Neural cell (in vitro differentiated cells): Measurements from ENCODE around the gene ZFYVE28. TPM values are rescaled to one million over a fixed set of nuclear protein-coding genes. Genes with fewer than 3 reads are reported as not detected.
A peak's percentile ranks its signal among the peaks of the same experiment; 100 is the strongest.

ENCODE experiments used
- H2AFZ ChIP-seq: fragments of 200-600, 300-800 bp; sonication (generic), shearing (Covaris generic); 2 replicates; pipeline ENCODE4 v1.6.0; 2014; ENCODE audit warnings: low read depth, mild to moderate bottlenecking, antibody characterized with exemption, low read length, moderate library complexity
- H3F3A ChIP-seq: fragments of 200-600 bp; shearing (Covaris generic); 2 replicates; pipeline ENCODE4 v1.6.1; 2016; ENCODE audit warnings: mild to moderate bottlenecking, moderate library complexity, mixed read lengths, antibody characterized with exemption, low read length; ENCODE audit not compliant: insufficient read depth, poor library complexity, severe bottlenecking
- H3K27ac ChIP-seq: fragments of 200-600, 300-800 bp; sonication (generic), shearing (Covaris generic); 2 replicates; pipeline ENCODE4 v1.5.1; 2014; ENCODE audit warnings: mild to moderate bottlenecking, low read length, moderate library complexity
- H3K27me3 ChIP-seq: fragments of 300-800, 200-600 bp; sonication (generic), shearing (Covaris generic); 2 replicates; pipeline ENCODE4 v1.6.0; 2014; ENCODE audit warnings: mild to moderate bottlenecking, low read depth, low read length, moderate library complexity; ENCODE audit not compliant: insufficient read depth
- H3K36me3 ChIP-seq: fragments of 300-800, 200-600 bp; sonication (generic), shearing (Covaris generic); 2 replicates; pipeline ENCODE4 v1.5.1; 2014; ENCODE audit warnings: mild to moderate bottlenecking, antibody characterized with exemption, low read length, moderate library complexity; ENCODE audit not compliant: insufficient read depth
- H3K4me2 ChIP-seq: fragments of 300-800, 200-600 bp; sonication (generic), shearing (Covaris generic); 2 replicates; pipeline ENCODE4 v1.6.0; 2014; ENCODE audit warnings: mild to moderate bottlenecking, low read length
- H3K4me3 ChIP-seq: fragments of 300-800, 200-600 bp; sonication (generic), shearing (Covaris generic); 2 replicates; pipeline ENCODE4 v1.5.1; 2014; ENCODE audit warnings: mild to moderate bottlenecking, low read length, moderate library complexity
- H3K79me2 ChIP-seq: fragments of 200-600 bp; shearing (Covaris generic); replicated peaks from 2 replicates; pipeline ENCODE4 v1.6.0; 2014; ENCODE audit warnings: mild to moderate bottlenecking, low read length, moderate library complexity; ENCODE audit not compliant: insufficient read depth
- H3K9ac ChIP-seq: fragments of 300-800, 200-600 bp; sonication (generic), shearing (Covaris generic); 2 replicates; pipeline ENCODE4 v1.6.1; 2016; ENCODE audit warnings: mild to moderate bottlenecking, low read length, mixed read lengths
- H3K9me2 ChIP-seq: fragments of 200-600 bp; shearing (Covaris generic); 2 replicates; pipeline ENCODE4 v1.6.1; 2016; ENCODE audit warnings: mild to moderate bottlenecking, low read length, mixed read lengths; ENCODE audit not compliant: insufficient read depth
- H3K9me3 ChIP-seq: fragments of 200-600, 300-800 bp; sonication (generic), shearing (Covaris generic); 2 replicates; pipeline ENCODE4 v1.6.1; 2016; ENCODE audit warnings: mild to moderate bottlenecking, mixed run types, low read length, moderate library complexity, mixed read lengths
- H4K20me1 ChIP-seq: fragments of 200-600 bp; shearing (Covaris generic); 2 replicates; pipeline ENCODE4 v1.6.1; 2016; ENCODE audit warnings: mild to moderate bottlenecking, mixed run types; ENCODE audit not compliant: insufficient read depth
- EP300 ChIP-seq: fragments of 450-650 bp; conservative IDR thresholded peaks from 2 replicates; pipeline ENCODE4 v1.6.1; 2014; ENCODE audit warnings: antibody characterized with exemption, mild to moderate bottlenecking, moderate library complexity; ENCODE audit not compliant: poor library complexity, severe bottlenecking
- EZH2 ChIP-seq: fragments of 200-600, 300-800 bp; shearing (Covaris generic), sonication (generic); IDR thresholded peaks from 2 replicates; pipeline ENCODE4 v1.6.1; 2014; ENCODE audit warnings: antibody characterized with exemption, low read length, borderline replicate concordance, mild to moderate bottlenecking; ENCODE audit not compliant: insufficient read depth, poor library complexity, severe bottlenecking
- MXI1 ChIP-seq: fragments of 450-650 bp; conservative IDR thresholded peaks from 2 replicates; pipeline ENCODE4 v1.6.1; 2014; ENCODE audit warnings: antibody characterized with exemption, mild to moderate bottlenecking; ENCODE audit not compliant: poor library complexity, severe bottlenecking
- POLR2AphosphoS5 ChIP-seq: IDR thresholded peaks from 2 replicates; pipeline ENCODE4 v1.6.1; 2012
- RAD21 ChIP-seq: fragments of 450-650 bp; conservative IDR thresholded peaks from 2 replicates; pipeline ENCODE4 v1.6.1; 2014; ENCODE audit warnings: antibody characterized with exemption, mild to moderate bottlenecking, moderate library complexity
- REST ChIP-seq: IDR thresholded peaks from 2 replicates; pipeline ENCODE4 v1.6.1; 2012; ENCODE audit warnings: borderline replicate concordance
- SMC3 ChIP-seq: fragments of 450-650 bp; conservative IDR thresholded peaks from 2 replicates; pipeline ENCODE4 v1.6.1; 2014; ENCODE audit warnings: antibody characterized with exemption, mild to moderate bottlenecking, moderate library complexity; ENCODE audit not compliant: poor library complexity
- TAF1 ChIP-seq: IDR thresholded peaks from 2 replicates; pipeline ENCODE4 v1.6.1; 2012; ENCODE audit warnings: low read depth
- polyA plus RNA-seq: library from polyadenylated mRNA; depleted of rRNA; stranded (reverse); fragments of >200 nt; gene quantifications from 2 replicates; pipeline ENCODE4 v1.2.3, GENCODE V29; 2014
- TF ChIP-seq, protein P1 (sequence below): fragments of 450-650 bp; IDR thresholded peaks from 2 replicates; pipeline ENCODE4 v1.5.1; 2014; ENCODE audit warnings: antibody characterized with exemption, mild to moderate bottlenecking, moderate library complexity; ENCODE audit not compliant: poor library complexity, severe bottlenecking

Gene ZFYVE28
- polyA plus RNA-seq, 1 donor from 2014 or later: 2.4 TPM

DNA sequence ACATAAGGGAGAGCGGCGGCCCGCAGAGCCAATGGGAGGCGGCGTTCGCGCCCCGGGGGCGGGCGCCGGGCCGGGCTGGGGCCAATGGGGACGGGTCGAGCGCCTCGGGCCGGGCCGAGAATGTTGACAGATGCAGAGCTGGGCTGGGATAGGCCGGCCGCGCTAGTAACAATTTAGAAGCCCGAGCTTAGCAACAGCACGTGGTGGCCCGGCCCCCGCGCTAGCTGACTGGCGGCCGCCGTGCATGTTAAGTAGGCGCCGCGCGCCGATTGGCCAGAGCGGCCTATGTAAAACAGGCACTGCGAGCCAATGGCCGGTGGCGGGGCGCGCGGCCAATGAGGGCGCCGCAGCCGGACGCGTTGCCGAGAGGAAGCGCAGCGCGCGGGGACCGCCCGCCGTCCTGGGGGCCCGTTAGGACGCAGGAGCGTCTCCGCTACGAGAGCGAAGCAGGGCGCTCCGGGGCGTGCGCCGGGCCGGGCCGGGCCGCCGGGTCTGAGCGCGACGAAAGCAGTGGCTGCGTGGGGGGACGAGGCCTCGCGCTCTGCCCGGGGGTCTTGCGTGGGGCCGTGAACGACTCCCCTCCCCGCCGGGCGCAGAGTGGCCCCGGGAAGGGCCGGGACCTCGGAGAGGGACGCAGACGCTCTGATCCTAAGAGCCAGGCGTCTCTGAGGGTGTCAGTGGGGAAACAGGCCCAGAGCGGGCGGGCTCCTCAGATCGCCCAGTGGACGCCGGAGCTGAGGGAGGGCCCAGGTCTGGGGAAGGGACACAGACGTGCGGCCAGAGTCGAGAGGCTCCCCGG, 156.1 kb downstream of the ZFYVE28 start:
- peak overlapping the region; percentile 48 for H3K4me2 ChIP-seq
- no peaks in the 10 kb centered on the region for H3K9me3 ChIP-seq
- peaks cover 32% of the 10 kb centered on the region for H3K79me2 ChIP-seq
- TF ChIP-seq EP300: peak; percentile 89
- TF ChIP-seq REST: peak; percentile 83
- peak; percentile 89 for TF ChIP-seq POLR2AphosphoS5
- no peak for TF ChIP-seq EZH2
- TF ChIP-seq MXI1: peak; percentile 93
- peak; percentile 70 for TF ChIP-seq SMC3
- TF ChIP-seq TAF1: peak; percentile 86
- TF ChIP-seq RAD21: peak; percentile 60
- TF ChIP-seq, protein P1, sequence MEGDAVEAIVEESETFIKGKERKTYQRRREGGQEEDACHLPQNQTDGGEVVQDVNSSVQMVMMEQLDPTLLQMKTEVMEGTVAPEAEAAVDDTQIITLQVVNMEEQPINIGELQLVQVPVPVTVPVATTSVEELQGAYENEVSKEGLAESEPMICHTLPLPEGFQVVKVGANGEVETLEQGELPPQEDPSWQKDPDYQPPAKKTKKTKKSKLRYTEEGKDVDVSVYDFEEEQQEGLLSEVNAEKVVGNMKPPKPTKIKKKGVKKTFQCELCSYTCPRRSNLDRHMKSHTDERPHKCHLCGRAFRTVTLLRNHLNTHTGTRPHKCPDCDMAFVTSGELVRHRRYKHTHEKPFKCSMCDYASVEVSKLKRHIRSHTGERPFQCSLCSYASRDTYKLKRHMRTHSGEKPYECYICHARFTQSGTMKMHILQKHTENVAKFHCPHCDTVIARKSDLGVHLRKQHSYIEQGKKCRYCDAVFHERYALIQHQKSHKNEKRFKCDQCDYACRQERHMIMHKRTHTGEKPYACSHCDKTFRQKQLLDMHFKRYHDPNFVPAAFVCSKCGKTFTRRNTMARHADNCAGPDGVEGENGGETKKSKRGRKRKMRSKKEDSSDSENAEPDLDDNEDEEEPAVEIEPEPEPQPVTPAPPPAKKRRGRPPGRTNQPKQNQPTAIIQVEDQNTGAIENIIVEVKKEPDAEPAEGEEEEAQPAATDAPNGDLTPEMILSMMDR: no peak
- peak overlapping the region; percentile 86 for H3K27ac ChIP-seq
- no peaks in the 10 kb centered on the region for H3F3A ChIP-seq
- peak overlapping the region; percentile 56 for H2AFZ ChIP-seq
- H3K36me3 ChIP-seq: no peaks in the 10 kb centered on the region
- H3K9ac ChIP-seq: peak overlapping the region; percentile 89
- no peaks in the 10 kb centered on the region for H3K27me3 ChIP-seq
- no peaks in the 10 kb centered on the region for H3K9me2 ChIP-seq
- peak overlapping the region; percentile 81 for H3K4me3 ChIP-seq
- peaks cover 25% of the 10 kb centered on the region for H4K20me1 ChIP-seq

GRCh38 chr4:2261853-2262144, 156.6 kb downstream of the ZFYVE28 start, which contains the start of gene MXD4:
Gene MXD4, minus strand, starts transcription at chr4:2262109. Its CDS starts 129 bp downstream, at chr4:2261980.
- Histone ChIP-seq H3K4me2 (peak within 1 kb of the TSS; percentile 48), H3K9me2 (no peaks in the 10 kb centered on the region), H3K36me3 (no peaks in the 10 kb centered on the region), H3K9me3 (no peaks in the 10 kb centered on the region), H3K4me3 (peak within 1 kb of the TSS; percentile 89), H3K27ac (peak within 1 kb of the TSS; percentile 86), H3K79me2 (peaks cover 32% of the 10 kb centered on the region), H2AFZ (peak within 1 kb of the TSS; percentile 56), H4K20me1 (peaks cover 28% of the 10 kb centered on the region), H3K27me3 (no peaks in the 10 kb centered on the region), H3K9ac (peak within 1 kb of the TSS; percentile 89), H3F3A (no peaks in the 10 kb centered on the region)
- TF ChIP-seq POLR2AphosphoS5 (peak; percentile 68), MXI1 (no peak), EZH2 (no peak), TAF1 (no peak), REST (no peak), RAD21 (no peak), EP300 (no peak)
- TF ChIP-seq, protein P1: no peak
